ENCODE data around the gene NCOA3. TPM values are rescaled to one million over a fixed set of nuclear protein-coding genes. Genes with fewer than 3 reads are reported as not detected.
"Not testable (repeated sequence)": the region's sequence is repeated elsewhere in the genome, so short reads cannot be mapped to it uniquely, and the experiment has no call there.

The NCOA3 gene
- total RNA-seq, 2 experiments from 2014 or later: 66.2 to 73.7 TPM

DNA sequence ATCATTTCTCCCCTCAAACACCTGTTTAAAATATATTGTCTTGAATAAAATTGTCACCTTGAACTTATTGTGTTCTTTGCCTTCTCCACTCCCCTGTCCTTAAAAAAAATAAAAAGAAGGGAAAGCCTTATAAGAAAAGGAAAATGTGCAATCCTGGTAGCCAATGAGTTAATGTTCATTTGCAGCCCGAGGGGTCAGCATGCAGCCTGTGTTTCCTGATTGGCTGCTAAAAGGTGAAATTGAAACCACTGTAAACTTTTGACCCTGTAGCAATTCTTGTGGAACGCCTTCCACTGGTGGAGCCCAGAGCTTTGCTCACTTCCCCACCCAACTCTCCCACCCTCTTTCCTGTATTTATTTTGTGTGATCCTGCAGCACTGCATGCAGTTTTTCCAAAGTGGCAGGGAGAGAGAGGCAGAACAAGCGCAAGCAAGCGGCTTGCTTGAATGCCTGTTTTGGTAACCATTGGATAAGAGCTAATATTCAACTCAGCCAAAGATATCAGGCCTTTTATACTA, 74.9 kb downstream of the NCOA3 start:
- Mint-ChIP-seq H3K27me3 (no peaks in the 10 kb centered on the region), H3K4me1 (ENCODE audit: low read depth) (peaks cover 73% of the 10 kb centered on the region), H3K27ac (peak overlapping the region; percentile 64), H3K4me3 (peak overlapping the region; percentile 46), H3K9me3 (peaks cover 4% of the 10 kb centered on the region), H3K36me3 (ENCODE audit: low read depth) (peaks cover 24% of the 10 kb centered on the region)
- DNase-seq: peak; percentile 6
- peak; percentile 53 for ATAC-seq
- POLR2A ChIA-PET: no interaction called here
- TF ChIP-seq, protein P1, sequence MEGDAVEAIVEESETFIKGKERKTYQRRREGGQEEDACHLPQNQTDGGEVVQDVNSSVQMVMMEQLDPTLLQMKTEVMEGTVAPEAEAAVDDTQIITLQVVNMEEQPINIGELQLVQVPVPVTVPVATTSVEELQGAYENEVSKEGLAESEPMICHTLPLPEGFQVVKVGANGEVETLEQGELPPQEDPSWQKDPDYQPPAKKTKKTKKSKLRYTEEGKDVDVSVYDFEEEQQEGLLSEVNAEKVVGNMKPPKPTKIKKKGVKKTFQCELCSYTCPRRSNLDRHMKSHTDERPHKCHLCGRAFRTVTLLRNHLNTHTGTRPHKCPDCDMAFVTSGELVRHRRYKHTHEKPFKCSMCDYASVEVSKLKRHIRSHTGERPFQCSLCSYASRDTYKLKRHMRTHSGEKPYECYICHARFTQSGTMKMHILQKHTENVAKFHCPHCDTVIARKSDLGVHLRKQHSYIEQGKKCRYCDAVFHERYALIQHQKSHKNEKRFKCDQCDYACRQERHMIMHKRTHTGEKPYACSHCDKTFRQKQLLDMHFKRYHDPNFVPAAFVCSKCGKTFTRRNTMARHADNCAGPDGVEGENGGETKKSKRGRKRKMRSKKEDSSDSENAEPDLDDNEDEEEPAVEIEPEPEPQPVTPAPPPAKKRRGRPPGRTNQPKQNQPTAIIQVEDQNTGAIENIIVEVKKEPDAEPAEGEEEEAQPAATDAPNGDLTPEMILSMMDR (IDR thresholded peaks at IDR 0.05): no peak
- CTCF ChIA-PET: interaction anchor here (1.2 to 1.5 kb wide), 3 partner anchors 25 to 193 kb away, joined by 4 to 9 read pairs (median 4); no protein-coding TSS in a partner anchor
- intact Hi-C loops (cut with micrococcal nuclease): no loop called here

DNA sequence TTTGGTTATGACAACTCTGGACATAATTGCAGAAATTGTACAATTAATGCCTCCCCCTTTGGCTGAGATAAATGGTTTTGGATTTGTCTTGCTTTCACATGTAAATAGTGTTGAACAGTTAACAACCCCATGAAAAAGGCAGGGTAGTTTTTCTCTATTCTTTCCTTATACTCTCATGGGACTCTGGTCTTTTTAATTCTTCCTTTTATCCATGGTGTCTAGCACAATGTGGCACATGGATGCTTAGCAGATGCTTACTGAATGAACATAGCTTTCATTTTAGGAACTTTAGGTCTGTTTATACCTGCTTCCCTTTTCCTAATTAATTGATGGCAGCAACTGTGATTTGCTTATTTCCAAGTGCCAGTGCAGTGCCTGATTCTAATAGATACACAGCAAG, 75.6 kb downstream of the NCOA3 start:
- no peak overlapping the region for H3K27ac Mint-ChIP-seq
- ATAC-seq (no peak), DNase-seq (no peak)
- ChIA-PET CTCF (interaction anchor here (1.2 to 1.7 kb wide), 4 partner anchors 12 to 193 kb away, joined by 4 to 9 read pairs (median 4); no protein-coding TSS in a partner anchor), POLR2A (interaction anchor here (0.7 kb wide), 1 partner anchor 11 kb away, joined by 3 read pairs; no protein-coding TSS in a partner anchor)
- H3K4me1 Mint-ChIP-seq (ENCODE audit: low read depth): peaks cover 67% of the 10 kb centered on the region
- TF ChIP-seq, protein P1 (IDR thresholded peaks at IDR 0.05): no peak
- intact Hi-C loops (cut with micrococcal nuclease): no loop called here
- no peaks in the 10 kb centered on the region for H3K9me3 Mint-ChIP-seq
- H3K4me3 Mint-ChIP-seq: no peak overlapping the region
- no peaks in the 10 kb centered on the region for H3K27me3 Mint-ChIP-seq
- peaks cover 18% of the 10 kb centered on the region for H3K36me3 Mint-ChIP-seq (ENCODE audit: low read depth)

DNA sequence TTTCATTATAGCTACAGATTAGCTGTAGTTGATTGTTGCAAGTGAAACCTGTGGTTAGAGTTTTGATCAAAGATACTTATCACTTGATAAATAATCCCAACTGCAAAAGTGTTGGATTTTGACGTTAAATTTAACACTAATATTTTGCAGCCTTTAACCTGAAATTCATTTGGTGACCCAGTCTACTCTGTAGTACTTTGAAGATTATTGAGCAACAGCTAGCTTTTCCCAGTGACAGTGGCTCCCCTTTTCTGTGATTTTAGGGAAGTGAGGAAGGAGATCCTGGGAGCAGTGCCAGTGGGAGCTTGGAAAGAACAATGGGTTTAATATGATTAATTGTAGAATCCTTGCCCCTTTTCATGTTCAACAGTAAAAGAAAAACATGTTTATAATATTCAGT, 76.9 kb downstream of the NCOA3 start:
- CTCF ChIA-PET: interaction anchor here (0.7 to 1.7 kb wide), 4 partner anchors 11 to 42 kb away, joined by 3 to 5 read pairs (median 4); no protein-coding TSS in a partner anchor
- Mint-ChIP-seq H3K9me3 (no peaks in the 10 kb centered on the region), H3K27ac (peak overlapping the region; percentile 36), H3K27me3 (no peaks in the 10 kb centered on the region), H3K4me3 (no peak overlapping the region), H3K4me1 (ENCODE audit: low read depth) (peaks cover 58% of the 10 kb centered on the region), H3K36me3 (ENCODE audit: low read depth) (peaks cover 25% of the 10 kb centered on the region)
- ATAC-seq (no peak), DNase-seq (no peak)
- intact Hi-C loops (cut with micrococcal nuclease): no loop called here
- TF ChIP-seq, protein P1 (IDR thresholded peaks at IDR 0.05): no peak
- POLR2A ChIA-PET: interaction anchor here (1.1 to 1.2 kb wide), 2 partner anchors 10 to 76 kb away, joined by 3 read pairs; no protein-coding TSS in a partner anchor

DNA sequence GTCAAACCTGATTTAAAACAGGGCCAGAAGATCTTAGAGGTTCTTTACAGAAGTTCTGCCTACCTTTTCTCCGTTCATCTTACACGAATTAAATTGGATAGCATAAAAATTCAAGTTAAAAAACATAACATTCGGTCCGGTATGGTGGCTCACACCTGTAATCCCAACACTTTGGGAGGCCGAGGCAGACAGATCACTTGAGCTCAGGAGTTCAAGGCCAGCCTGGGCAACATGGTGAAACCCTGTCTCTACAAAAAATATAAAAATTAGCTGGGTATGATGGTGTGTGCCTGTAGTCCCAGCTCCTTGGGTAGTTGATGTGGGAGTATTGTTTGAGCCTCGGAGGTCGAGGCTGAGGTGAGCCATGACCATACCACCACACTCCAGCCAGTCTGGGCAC, 79.0 kb downstream of the NCOA3 start:
- intact Hi-C loops (cut with micrococcal nuclease); H3K9me3 Mint-ChIP-seq; H3K27me3 Mint-ChIP-seq; DNase-seq; ATAC-seq; H3K4me3 Mint-ChIP-seq; H3K27ac Mint-ChIP-seq: not testable (repeated sequence)
- ChIA-PET CTCF (interaction anchor here (1.1 kb wide), 1 partner anchor 13 kb away, joined by 4 read pairs; no protein-coding TSS in a partner anchor), POLR2A (interaction anchor here (1.1 kb wide), 1 partner anchor 11 kb away, joined by 3 read pairs; no protein-coding TSS in a partner anchor)
- Mint-ChIP-seq H3K36me3 (ENCODE audit: low read depth) (peaks cover 39% of the 10 kb centered on the region), H3K4me1 (ENCODE audit: low read depth) (peaks cover 58% of the 10 kb centered on the region)

DNA sequence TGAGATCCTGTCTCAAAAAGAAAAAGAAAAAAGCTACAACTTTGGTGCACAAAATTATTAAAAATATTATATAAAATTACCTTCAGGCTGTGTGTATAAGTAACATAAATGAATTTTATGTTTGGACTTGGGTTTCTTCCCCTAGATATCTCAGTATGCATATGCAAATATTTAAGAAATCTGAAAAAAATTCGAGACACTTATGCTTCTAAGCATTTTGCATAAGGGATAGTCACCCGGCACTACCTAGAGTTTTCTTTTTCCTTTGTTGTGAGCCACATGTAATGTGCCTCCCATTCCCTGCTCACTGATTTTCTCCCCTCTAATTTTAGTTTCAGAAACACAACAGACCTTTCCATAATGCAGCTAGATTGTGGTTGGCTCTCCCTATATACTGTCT, 79.4 kb downstream of the NCOA3 start:
- H3K4me1 Mint-ChIP-seq (ENCODE audit: low read depth): peaks cover 54% of the 10 kb centered on the region
- no peaks in the 10 kb centered on the region for H3K27me3 Mint-ChIP-seq
- ATAC-seq (no peak), DNase-seq (no peak)
- ChIA-PET POLR2A (interaction anchor here (0.6 to 1.1 kb wide), 2 partner anchors 12 kb away, joined by 3 read pairs; no protein-coding TSS in a partner anchor), CTCF (interaction anchor here (1.1 kb wide), 1 partner anchor 13 kb away, joined by 4 read pairs; no protein-coding TSS in a partner anchor)
- no peaks in the 10 kb centered on the region for H3K9me3 Mint-ChIP-seq
- intact Hi-C loops (cut with micrococcal nuclease): no loop called here
- TF ChIP-seq, protein P1 (IDR thresholded peaks at IDR 0.05): no peak
- H3K27ac Mint-ChIP-seq: peak overlapping the region; percentile 1
- no peak overlapping the region for H3K4me3 Mint-ChIP-seq
- H3K36me3 Mint-ChIP-seq (ENCODE audit: low read depth): peaks cover 40% of the 10 kb centered on the region

Data from activated CD8-positive, alpha-beta T cell treated with anti-CD3 and anti-CD28 coated beads for 36 hours (primary cell).